Effector memory CD8-positive, alpha-beta T cell (primary cell): ENCODE results near the gene CNFN.

Experiments
- ATAC-seq: fragments of 150-1000 bp; cut with Tn5 transposase; replicated peaks from 2 replicates; pipeline ENCODE4 v1.10.0; 2021; ENCODE audit warnings: mild to moderate bottlenecking, moderate library complexity
- DNase-seq, 3 experiments: peaks; one replicate each; pipeline ENCODE4 v3.0.0; 2021
- H3K27ac Mint-ChIP-seq, 2 donors: one replicate each; pipeline ENCODE4 v1.8.0; 2022; ENCODE audit warnings: mild to moderate bottlenecking in 2 of 2, mixed read lengths in 2 of 2, moderate library complexity in 2 of 2
- H3K27me3 Mint-ChIP-seq, 2 donors: one replicate each; pipeline ENCODE4 v1.8.0; 2022; ENCODE audit warnings: mixed read lengths in 2 of 2
- H3K36me3 Mint-ChIP-seq: one replicate; pipeline ENCODE4 v1.8.0; 2022; ENCODE audit warnings: mild to moderate bottlenecking, moderate library complexity, mixed read lengths; ENCODE audit not compliant: insufficient read depth
- H3K4me1 Mint-ChIP-seq, 2 donors: one replicate each; pipeline ENCODE4 v1.8.0; 2022; ENCODE audit warnings: low read depth in 2 of 2, mixed read lengths in 2 of 2
- H3K4me3 Mint-ChIP-seq, 2 donors: one replicate each; pipeline ENCODE4 v1.8.0; 2022; ENCODE audit warnings: mild to moderate bottlenecking in 2 of 2, mixed read lengths in 2 of 2, moderate library complexity in 2 of 2
- H3K9me3 Mint-ChIP-seq, 2 donors: one replicate each; pipeline ENCODE4 v1.8.0; 2022; ENCODE audit warnings: mixed read lengths in 2 of 2

The CNFN gene

GRCh38 chr19:42362891-42363440 lies 27.1 kb downstream of the CNFN start:
- peaks cover 7% of the 10 kb centered on the region for H3K36me3 Mint-ChIP-seq
- DNase-seq (no peak), ATAC-seq (no peak)
- H3K27me3 Mint-ChIP-seq: no peaks in the 10 kb centered on the region
- H3K27ac Mint-ChIP-seq: no peak overlapping the region
- H3K4me3 Mint-ChIP-seq: no peak overlapping the region
- no peaks in the 10 kb centered on the region for H3K9me3 Mint-ChIP-seq
- H3K4me1 Mint-ChIP-seq: no peaks in the 10 kb centered on the region

- Mint-ChIP-seq H3K27ac (no peak overlapping the region), H3K27me3 (no peaks in the 10 kb centered on the region)
- no peak for ATAC-seq
Measured at GRCh38 chr19:42362342-42362741, 27.8 kb downstream of the CNFN start.

GRCh38 chr19:42361545-42361910 lies 28.6 kb downstream of the CNFN start:
- Mint-ChIP-seq H3K36me3 (peaks cover 9% of the 10 kb centered on the region), H3K9me3 (no peaks in the 10 kb centered on the region), H3K4me3 (no peak overlapping the region), H3K4me1 (no peaks in the 10 kb centered on the region), H3K27ac (peak overlapping the region in 1 of 2 donors; percentile 86), H3K27me3 (no peaks in the 10 kb centered on the region)
- ATAC-seq (no peak), DNase-seq (no peak)

More at GRCh38 chr19:42362342-42362741, 27.8 kb downstream of the CNFN start:
- Mint-ChIP-seq H3K36me3 (peaks cover 9% of the 10 kb centered on the region), H3K4me1 (no peaks in the 10 kb centered on the region), H3K4me3 (no peak overlapping the region), H3K9me3 (no peaks in the 10 kb centered on the region)
- DNase-seq: no peak

GRCh38 chr19:42360787-42361544 lies 29.1 kb downstream of the CNFN start:
- Mint-ChIP-seq H3K4me3 (no peak overlapping the region), H3K36me3 (peaks cover 9% of the 10 kb centered on the region), H3K4me1 (no peaks in the 10 kb centered on the region), H3K27ac (peak overlapping the region in 1 of 2 donors; percentile 86), H3K27me3 (no peaks in the 10 kb centered on the region), H3K9me3 (no peaks in the 10 kb centered on the region)
- DNase-seq (no peak), ATAC-seq (no peak)

GRCh38 chr19:42357290-42357689 lies 32.8 kb downstream of the CNFN start:
- Mint-ChIP-seq H3K4me1 (peaks cover 2 to 3% of the 10 kb centered on the region in 2 donors), H3K36me3 (peaks cover 6% of the 10 kb centered on the region), H3K27ac (no peak overlapping the region), H3K9me3 (no peaks in the 10 kb centered on the region), H3K27me3 (no peaks in the 10 kb centered on the region), H3K4me3 (no peak overlapping the region)
- DNase-seq (no peak), ATAC-seq (no peak)

GRCh38 chr19:42356686-42357085 lies 33.4 kb downstream of the CNFN start:
- Mint-ChIP-seq H3K27me3 (no peaks in the 10 kb centered on the region), H3K27ac (no peak overlapping the region), H3K4me3 (no peak overlapping the region), H3K4me1 (peaks cover 2 to 6% of the 10 kb centered on the region in 2 donors), H3K36me3 (peaks cover 6% of the 10 kb centered on the region), H3K9me3 (no peaks in the 10 kb centered on the region)
- DNase-seq (no peak), ATAC-seq (no peak)

GRCh38 chr19:42355896-42356295 lies 34.2 kb downstream of the CNFN start:
- no peak for DNase-seq
- Mint-ChIP-seq H3K27ac (no peak overlapping the region), H3K27me3 (no peaks in the 10 kb centered on the region), H3K36me3 (peaks cover 6% of the 10 kb centered on the region), H3K9me3 (no peaks in the 10 kb centered on the region), H3K4me1 (peaks cover 2 to 7% of the 10 kb centered on the region in 2 donors), H3K4me3 (no peak overlapping the region)
- no peak for ATAC-seq

- ATAC-seq: no peak
- no peaks in the 10 kb centered on the region for H3K27me3 Mint-ChIP-seq
- no peak for DNase-seq
- peaks cover 6% of the 10 kb centered on the region for H3K36me3 Mint-ChIP-seq
- H3K27ac Mint-ChIP-seq: peak overlapping the region; percentile 44 to 61
- H3K4me1 Mint-ChIP-seq: peaks cover 2 to 7% of the 10 kb centered on the region in 2 donors
- H3K9me3 Mint-ChIP-seq: no peaks in the 10 kb centered on the region
- H3K4me3 Mint-ChIP-seq: no peak overlapping the region
Measured at GRCh38 chr19:42353341-42354015, 36.6 kb downstream of the CNFN start.

GRCh38 chr19:42352301-42353259 lies 37.5 kb downstream of the CNFN start:
- peak; percentile 76 for ATAC-seq
- Mint-ChIP-seq H3K27ac (peak overlapping the region; percentile 44 to 61), H3K36me3 (no peaks in the 10 kb centered on the region)

GRCh38 chr19:42351079-42351735 lies 38.9 kb downstream of the CNFN start:
- Mint-ChIP-seq H3K36me3 (no peaks in the 10 kb centered on the region), H3K27me3 (no peaks in the 10 kb centered on the region), H3K4me3 (no peak overlapping the region), H3K27ac (no peak overlapping the region), H3K4me1 (peaks cover 2 to 7% of the 10 kb centered on the region in 2 donors), H3K9me3 (no peaks in the 10 kb centered on the region)
- no peak for ATAC-seq
- no peak for DNase-seq

More at GRCh38 chr19:42352301-42353259, 37.5 kb downstream of the CNFN start:
- H3K4me3 Mint-ChIP-seq: no peak overlapping the region
- H3K9me3 Mint-ChIP-seq: no peaks in the 10 kb centered on the region
- H3K27me3 Mint-ChIP-seq: no peaks in the 10 kb centered on the region
- H3K4me1 Mint-ChIP-seq: peaks cover 2 to 7% of the 10 kb centered on the region in 2 donors
- DNase-seq: peak in 1 of 3 experiments; percentile 7

- no peaks in the 10 kb centered on the region for H3K27me3 Mint-ChIP-seq
- no peak for ATAC-seq
- no peaks in the 10 kb centered on the region for H3K9me3 Mint-ChIP-seq
- no peak overlapping the region for H3K27ac Mint-ChIP-seq
- H3K4me1 Mint-ChIP-seq: peaks cover 2 to 7% of the 10 kb centered on the region in 2 donors
- no peaks in the 10 kb centered on the region for H3K36me3 Mint-ChIP-seq
- H3K4me3 Mint-ChIP-seq: no peak overlapping the region
- no peak for DNase-seq
Measured at GRCh38 chr19:42350417-42350816, 39.7 kb downstream of the CNFN start.

GRCh38 chr19:42349378-42350107 lies 40.6 kb downstream of the CNFN start:
- DNase-seq: no peak
- Mint-ChIP-seq H3K36me3 (no peaks in the 10 kb centered on the region), H3K27ac (no peak overlapping the region), H3K4me1 (peaks cover 2 to 7% of the 10 kb centered on the region in 2 donors), H3K27me3 (no peaks in the 10 kb centered on the region), H3K9me3 (no peaks in the 10 kb centered on the region), H3K4me3 (no peak overlapping the region)
- ATAC-seq: no peak
